ENCODE measurements around the gene LRBA.

Gene LRBA

DNA sequence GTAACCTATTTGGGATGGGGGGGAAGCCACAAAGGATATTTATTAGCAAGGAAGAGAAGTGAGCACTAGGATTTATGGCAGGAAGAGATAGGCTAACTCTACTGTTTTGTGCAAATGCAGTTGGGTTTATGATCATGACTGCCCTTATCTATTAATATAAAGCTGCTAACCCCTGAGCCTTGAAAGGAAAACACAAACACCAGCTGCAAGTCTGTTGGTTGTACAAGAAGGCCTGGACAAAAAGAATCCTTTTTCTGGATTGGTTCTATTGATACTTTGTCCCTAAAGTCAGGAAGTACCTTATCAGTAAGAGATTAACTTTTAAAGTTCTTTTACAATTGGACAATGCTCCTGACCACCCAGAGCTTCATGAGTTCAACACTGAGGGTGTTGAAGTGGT is 188.8 kb downstream of the LRBA start:
- H3K23ac ChIP-seq (ENCODE audit: low read depth, low read length, poor library complexity) = no peak overlapping the region
- H3K4me3 ChIP-seq (ENCODE audit: low read length in 2 of 2) = no peak overlapping the region
- H2BK5ac ChIP-seq (ENCODE audit: low read length) = no peak overlapping the region
- no peaks in the 10 kb centered on the region for H3K27me3 ChIP-seq (ENCODE audit: control insufficient read depth in 3 of 3, insufficient read depth in 3 of 3, low read depth in 1 of 3, low read length in 3 of 3)
- no peak overlapping the region for H2BK12ac ChIP-seq (ENCODE audit: low read length)
- H2AK5ac ChIP-seq (ENCODE audit: low read depth, low read length) = no peak overlapping the region
- no peak overlapping the region for H4K91ac ChIP-seq (ENCODE audit: low read depth, low read length, poor library complexity)
- DNase-seq (ENCODE audit: low spot score) = no peak
- no peak overlapping the region for H4K8ac ChIP-seq (ENCODE audit: low read depth, low read length)
- H3K9ac ChIP-seq (ENCODE audit: low read depth, low read length, poor library complexity) = no peak overlapping the region
- H3K4me2 ChIP-seq (ENCODE audit: insufficient read depth, low read length, poor library complexity, severe bottlenecking) = no peak overlapping the region
- no peak overlapping the region for H3K18ac ChIP-seq (ENCODE audit: low read length)
- H3K14ac ChIP-seq (ENCODE audit: low read length) = no peak overlapping the region
- H3K4ac ChIP-seq (ENCODE audit: low read length) = no peak overlapping the region
- no peak overlapping the region for H2BK15ac ChIP-seq (ENCODE audit: low read length)
- H3K79me1 ChIP-seq (ENCODE audit: low read depth, low read length) = no peaks in the 10 kb centered on the region
- no peak overlapping the region for H2BK120ac ChIP-seq (ENCODE audit: low read depth, low read length)
- no peaks in the 10 kb centered on the region for H3K4me1 ChIP-seq (ENCODE audit: control insufficient read depth in 2 of 2, insufficient read depth in 1 of 2, low read depth in 1 of 2, low read length in 2 of 2)
- no peaks in the 10 kb centered on the region for H3K9me3 ChIP-seq (replicated peaks in 1 of 2; ENCODE audit: control insufficient read depth in 2 of 2, insufficient read depth in 1 of 2, low read depth in 1 of 2, low read length in 2 of 2)
- peaks cover 6 to 13% of the 10 kb centered on the region in 2 donors for H3K36me3 ChIP-seq (replicated peaks in 1 of 2; ENCODE audit: control insufficient read depth in 2 of 2, insufficient read depth in 2 of 2, low read length in 2 of 2)
- H3K27ac ChIP-seq (replicated peaks; ENCODE audit: low read length) = no peak overlapping the region
- no peak overlapping the region for H2AFZ ChIP-seq (ENCODE audit: low read length)

- Histone ChIP-seq H3K27me3 (ENCODE audit: control insufficient read depth in 3 of 3, insufficient read depth in 3 of 3, low read depth in 1 of 3, low read length in 3 of 3) (no peaks in the 10 kb centered on the region), H2AFZ (ENCODE audit: low read length) (no peak overlapping the region), H3K4me1 (ENCODE audit: control insufficient read depth in 2 of 2, insufficient read depth in 1 of 2, low read depth in 1 of 2, low read length in 2 of 2) (no peaks in the 10 kb centered on the region), H3K18ac (ENCODE audit: low read length) (no peak overlapping the region), H3K14ac (ENCODE audit: low read length) (no peak overlapping the region), H3K36me3 (replicated peaks in 1 of 2; ENCODE audit: control insufficient read depth in 2 of 2, insufficient read depth in 2 of 2, low read length in 2 of 2) (peaks cover 0 to 3% of the 10 kb centered on the region in 2 donors), H2AK5ac (ENCODE audit: low read depth, low read length) (no peak overlapping the region), H3K4ac (ENCODE audit: low read length) (no peak overlapping the region), H3K23ac (ENCODE audit: low read depth, low read length, poor library complexity) (no peak overlapping the region), H4K91ac (ENCODE audit: low read depth, low read length, poor library complexity) (no peak overlapping the region), H3K27ac (replicated peaks; ENCODE audit: low read length) (no peak overlapping the region), H3K9ac (ENCODE audit: low read depth, low read length, poor library complexity) (no peak overlapping the region), H2BK120ac (ENCODE audit: low read depth, low read length) (no peak overlapping the region), H2BK5ac (ENCODE audit: low read length) (no peak overlapping the region), H3K4me3 (ENCODE audit: low read length in 2 of 2) (no peak overlapping the region), H3K9me3 (replicated peaks in 1 of 2; ENCODE audit: control insufficient read depth in 2 of 2, insufficient read depth in 1 of 2, low read depth in 1 of 2, low read length in 2 of 2) (no peaks in the 10 kb centered on the region), H2BK15ac (ENCODE audit: low read length) (no peak overlapping the region), H3K79me1 (ENCODE audit: low read depth, low read length) (no peaks in the 10 kb centered on the region), H3K4me2 (ENCODE audit: insufficient read depth, low read length, poor library complexity, severe bottlenecking) (no peak overlapping the region), H4K8ac (ENCODE audit: low read depth, low read length) (no peak overlapping the region), H2BK12ac (ENCODE audit: low read length) (no peak overlapping the region)
- WGBS, 2 donors (ENCODE audit: extremely low coverage in 2 of 2, insufficient read length in 2 of 2, insufficient replicate concordance in 1 of 2) = no CpG with 5 or more reads among the region's 5 CpGs
- DNase-seq (ENCODE audit: low spot score) = peak; percentile 8
Observed at GRCh38 chr4:150822407-150822806, 192.7 kb downstream of the LRBA start.

DNA sequence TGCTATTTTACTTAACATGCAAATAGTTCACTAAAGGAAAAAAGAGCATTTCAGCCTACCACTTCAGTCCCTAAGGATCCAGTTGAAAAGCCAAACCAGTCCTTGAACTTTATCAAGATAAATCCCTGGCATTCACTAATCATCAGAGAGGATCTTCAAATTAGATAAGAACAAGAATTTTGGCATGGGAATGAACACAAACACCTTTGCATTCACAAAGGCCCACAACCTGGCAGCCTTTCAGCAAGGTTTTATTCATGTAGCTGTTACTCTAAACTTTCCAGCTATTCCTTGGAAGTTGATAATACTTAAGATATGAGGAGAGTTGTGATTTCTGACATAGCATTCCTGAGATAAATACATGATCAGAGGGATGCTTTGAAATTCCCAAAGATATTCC is 193.4 kb downstream of the LRBA start:
- Histone ChIP-seq H3K27ac (replicated peaks; ENCODE audit: low read length) (no peak overlapping the region), H2BK5ac (ENCODE audit: low read length) (no peak overlapping the region), H2BK12ac (ENCODE audit: low read length) (no peak overlapping the region), H4K8ac (ENCODE audit: low read depth, low read length) (no peak overlapping the region), H4K91ac (ENCODE audit: low read depth, low read length, poor library complexity) (no peak overlapping the region), H3K23ac (ENCODE audit: low read depth, low read length, poor library complexity) (no peak overlapping the region), H3K9me3 (replicated peaks in 1 of 2; ENCODE audit: control insufficient read depth in 2 of 2, insufficient read depth in 1 of 2, low read depth in 1 of 2, low read length in 2 of 2) (peaks cover 0 to 5% of the 10 kb centered on the region in 2 donors), H2BK15ac (ENCODE audit: low read length) (no peak overlapping the region), H3K4me3 (ENCODE audit: low read length in 2 of 2) (no peak overlapping the region), H3K4me2 (ENCODE audit: insufficient read depth, low read length, poor library complexity, severe bottlenecking) (no peak overlapping the region), H3K79me1 (ENCODE audit: low read depth, low read length) (no peaks in the 10 kb centered on the region), H3K36me3 (replicated peaks in 1 of 2; ENCODE audit: control insufficient read depth in 2 of 2, insufficient read depth in 2 of 2, low read length in 2 of 2) (no peaks in the 10 kb centered on the region), H2BK120ac (ENCODE audit: low read depth, low read length) (no peak overlapping the region), H3K9ac (ENCODE audit: low read depth, low read length, poor library complexity) (no peak overlapping the region), H3K4me1 (ENCODE audit: control insufficient read depth in 2 of 2, insufficient read depth in 1 of 2, low read depth in 1 of 2, low read length in 2 of 2) (no peaks in the 10 kb centered on the region), H2AFZ (ENCODE audit: low read length) (no peak overlapping the region), H3K4ac (ENCODE audit: low read length) (no peak overlapping the region), H3K14ac (ENCODE audit: low read length) (no peak overlapping the region), H3K18ac (ENCODE audit: low read length) (no peak overlapping the region), H3K27me3 (ENCODE audit: control insufficient read depth in 3 of 3, insufficient read depth in 3 of 3, low read depth in 1 of 3, low read length in 3 of 3) (no peaks in the 10 kb centered on the region), H2AK5ac (ENCODE audit: low read depth, low read length) (no peak overlapping the region)
- no peak for DNase-seq (ENCODE audit: low spot score)

DNA sequence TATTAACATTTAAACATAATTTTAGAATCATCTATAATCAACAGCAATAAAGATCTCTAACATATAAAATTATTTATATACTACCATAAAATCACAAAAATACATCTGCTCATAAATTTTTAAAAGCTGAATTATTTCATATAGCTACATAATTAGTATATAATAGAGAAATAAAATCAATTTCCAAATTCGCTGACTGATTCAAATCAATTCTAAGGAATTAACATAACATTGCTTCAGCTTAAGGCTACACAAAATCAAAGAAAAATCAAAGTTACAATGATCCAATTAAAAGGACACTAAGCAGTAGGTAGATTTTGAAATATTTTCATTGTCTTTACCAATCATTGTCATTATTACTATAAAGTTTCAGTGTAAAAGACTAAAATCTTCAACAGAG is 194.7 kb downstream of the LRBA start:
- no peak overlapping the region for H2AFZ ChIP-seq (ENCODE audit: low read length)
- no peak overlapping the region for H3K14ac ChIP-seq (ENCODE audit: low read length)
- H3K4me3 ChIP-seq (ENCODE audit: low read length in 2 of 2) = no peak overlapping the region
- no peaks in the 10 kb centered on the region for H3K79me1 ChIP-seq (ENCODE audit: low read depth, low read length)
- no peak overlapping the region for H2BK12ac ChIP-seq (ENCODE audit: low read length)
- H4K8ac ChIP-seq (ENCODE audit: low read depth, low read length) = no peak overlapping the region
- H3K4me2 ChIP-seq (ENCODE audit: insufficient read depth, low read length, poor library complexity, severe bottlenecking) = no peak overlapping the region
- no CpG with 5 or more reads among the region's 1 CpG for WGBS, 2 donors (ENCODE audit: extremely low coverage in 2 of 2, insufficient read length in 2 of 2, insufficient replicate concordance in 1 of 2)
- no peak overlapping the region for H2BK120ac ChIP-seq (ENCODE audit: low read depth, low read length)
- H3K23ac ChIP-seq (ENCODE audit: low read depth, low read length, poor library complexity) = no peak overlapping the region
- no peak overlapping the region for H2BK5ac ChIP-seq (ENCODE audit: low read length)
- no peak overlapping the region for H3K4ac ChIP-seq (ENCODE audit: low read length)
- no peaks in the 10 kb centered on the region for H3K27me3 ChIP-seq (ENCODE audit: control insufficient read depth in 3 of 3, insufficient read depth in 3 of 3, low read depth in 1 of 3, low read length in 3 of 3)
- H2BK15ac ChIP-seq (ENCODE audit: low read length) = no peak overlapping the region
- H3K9me3 ChIP-seq (replicated peaks in 1 of 2; ENCODE audit: control insufficient read depth in 2 of 2, insufficient read depth in 1 of 2, low read depth in 1 of 2, low read length in 2 of 2) = peaks cover 0 to 8% of the 10 kb centered on the region in 2 donors
- no peak overlapping the region for H3K27ac ChIP-seq (replicated peaks; ENCODE audit: low read length)
- no peak overlapping the region for H2AK5ac ChIP-seq (ENCODE audit: low read depth, low read length)
- no peaks in the 10 kb centered on the region for H3K36me3 ChIP-seq (replicated peaks in 1 of 2; ENCODE audit: control insufficient read depth in 2 of 2, insufficient read depth in 2 of 2, low read length in 2 of 2)
- H3K4me1 ChIP-seq (ENCODE audit: control insufficient read depth in 2 of 2, insufficient read depth in 1 of 2, low read depth in 1 of 2, low read length in 2 of 2) = no peaks in the 10 kb centered on the region
- H3K18ac ChIP-seq (ENCODE audit: low read length) = no peak overlapping the region
- H3K9ac ChIP-seq (ENCODE audit: low read depth, low read length, poor library complexity) = no peak overlapping the region
- DNase-seq (ENCODE audit: low spot score) = no peak
- no peak overlapping the region for H4K91ac ChIP-seq (ENCODE audit: low read depth, low read length, poor library complexity)
